Stimulated activated CD8-positive, alpha-beta memory T cell treated with anti-CD3 and anti-CD28 coated beads, Interleukin-12 subunit alpha, Interleukin-12 subunit beta, amount 100 ng/mL, for 1 hour (primary cell): ENCODE data around the gene POU4F2.
"Not testable (repeated sequence)": the region's sequence is repeated elsewhere in the genome, so short reads cannot be mapped to it uniquely, and the experiment has no call there.

Experiments used
- DNase-seq: peaks from one replicate; pipeline ENCODE4 v3.0.0-alpha.2; 2020; ENCODE audit warnings: low read depth

The POU4F2 gene

DNA sequence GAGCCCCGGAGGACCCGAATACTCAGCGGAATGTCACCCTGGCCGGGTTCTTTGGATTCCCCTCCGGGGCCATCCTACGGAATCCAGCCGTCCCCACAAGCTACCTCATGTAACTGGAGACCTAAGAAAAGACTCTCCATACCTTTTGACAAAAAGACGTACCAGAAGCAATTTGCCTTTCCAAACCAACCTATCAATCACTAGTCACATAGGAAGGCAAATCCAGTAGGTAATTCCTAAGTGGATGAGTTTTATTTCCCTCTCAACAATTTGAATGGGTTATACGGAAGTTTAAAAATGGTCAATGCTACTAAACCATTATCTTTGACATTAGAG is 16.8 kb downstream of the POU4F2 start:
- no peak for DNase-seq

- no peak for DNase-seq
These were observed 22.7 kb downstream of the POU4F2 start for GRCh38 chr4:146661367-146661766.

DNA sequence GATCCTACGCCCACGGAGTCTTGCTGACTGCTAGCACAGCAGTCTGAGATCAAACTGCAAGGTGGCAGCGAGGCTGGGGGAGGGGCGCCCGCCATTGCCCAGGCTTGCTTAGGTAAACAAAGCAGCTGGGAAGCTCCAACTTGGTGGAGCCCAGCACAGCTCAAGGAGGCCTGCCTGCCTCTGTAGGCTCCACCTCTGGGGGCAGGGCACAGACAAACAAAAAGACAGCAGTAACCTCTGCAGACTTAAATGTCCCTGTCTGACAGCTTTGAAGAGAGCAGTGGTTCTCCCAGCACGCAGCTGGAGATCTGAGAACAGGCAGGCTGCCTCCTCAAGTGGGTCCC is 25.2 kb downstream of the POU4F2 start:
- not testable (repeated sequence) for DNase-seq

DNA sequence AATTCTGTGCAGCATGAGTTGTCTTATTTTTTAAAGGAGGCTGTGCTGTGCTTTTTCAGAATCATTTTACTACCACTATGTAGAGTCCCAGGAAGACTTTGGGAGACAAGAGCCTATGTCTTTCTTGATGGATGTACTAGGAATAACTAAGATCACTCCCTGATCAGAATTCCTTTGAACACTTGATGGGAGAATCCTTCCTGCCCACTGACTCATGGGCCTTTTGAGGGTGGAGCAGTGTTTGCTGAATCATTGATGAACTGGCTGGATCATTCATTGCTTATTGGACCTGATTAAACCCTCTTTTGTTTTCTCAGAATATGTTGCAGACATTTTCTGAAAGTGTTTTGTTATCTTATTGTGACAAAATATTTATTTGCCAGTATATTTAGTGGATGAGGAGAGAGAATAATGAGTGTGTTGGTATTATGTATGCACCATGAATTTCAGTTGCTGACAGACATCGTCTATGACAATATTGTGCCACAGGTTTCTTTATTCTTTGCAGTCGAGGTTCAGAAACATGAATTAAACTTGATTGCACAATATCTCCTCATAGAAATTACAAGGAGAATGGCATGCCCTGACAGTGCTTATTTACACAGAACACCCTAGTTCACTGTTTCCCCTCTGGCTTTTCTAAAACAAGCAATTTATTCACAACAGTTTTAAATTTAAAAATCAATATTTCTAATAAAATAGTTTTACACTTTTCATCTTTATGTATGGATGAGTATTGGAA is 36.3 kb downstream of the POU4F2 start:
- DNase-seq = no peak
